ENCODE measurements around the gene L2HGDH.
A peak's percentile ranks its signal among the peaks of the same experiment; 100 is the strongest.

L2HGDH gene

GRCh38 chr14:50312734-50313054 is 665 bp upstream of the L2HGDH start:
- Histone ChIP-seq H3K4me3 (ENCODE audit: low read depth, low read length) (peak overlapping the region; percentile 89), H3K9me3 (no peaks in the 10 kb centered on the region), H3K27me3 (no peaks in the 10 kb centered on the region), H3K4me1 (no peaks in the 10 kb centered on the region), H3K36me3 (no peaks in the 10 kb centered on the region)
- no peak for TF ChIP-seq CTCF (IDR thresholded peaks at IDR 0.05; ENCODE audit: low read depth, low read length)
- no peak for DNase-seq

GRCh38 chr14:50311337-50311971 is 575 bp downstream of the L2HGDH start:
- H3K4me3 ChIP-seq (ENCODE audit: low read depth, low read length): peak overlapping the region; percentile 89
- H3K4me1 ChIP-seq: no peaks in the 10 kb centered on the region
- H3K27me3 ChIP-seq: no peaks in the 10 kb centered on the region
- H3K9me3 ChIP-seq: no peaks in the 10 kb centered on the region
- TF ChIP-seq CTCF (IDR thresholded peaks at IDR 0.05; ENCODE audit: low read depth, low read length): peak; percentile 53
- H3K36me3 ChIP-seq: no peaks in the 10 kb centered on the region
- no peak for DNase-seq

GRCh38 chr14:50310445-50310844 is 1.6 kb downstream of the L2HGDH start:
- H3K27me3 ChIP-seq: no peaks in the 10 kb centered on the region
- TF ChIP-seq CTCF (IDR thresholded peaks at IDR 0.05; ENCODE audit: low read depth, low read length): no peak
- H3K36me3 ChIP-seq: no peaks in the 10 kb centered on the region
- H3K4me3 ChIP-seq (ENCODE audit: low read depth, low read length): no peak overlapping the region
- no peak for DNase-seq
- H3K9me3 ChIP-seq: no peaks in the 10 kb centered on the region
- H3K4me1 ChIP-seq: no peaks in the 10 kb centered on the region

GRCh38 chr14:50308363-50308915 is 3.6 kb downstream of the L2HGDH start:
- Histone ChIP-seq H3K4me3 (ENCODE audit: low read depth, low read length) (no peak overlapping the region), H3K27me3 (no peaks in the 10 kb centered on the region), H3K36me3 (no peaks in the 10 kb centered on the region), H3K9me3 (no peaks in the 10 kb centered on the region), H3K4me1 (no peaks in the 10 kb centered on the region)
- TF ChIP-seq CTCF (IDR thresholded peaks at IDR 0.05; ENCODE audit: low read depth, low read length): no peak
- no peak for DNase-seq

- Histone ChIP-seq H3K4me1 (no peaks in the 10 kb centered on the region), H3K9me3 (no peaks in the 10 kb centered on the region), H3K27me3 (no peaks in the 10 kb centered on the region), H3K4me3 (ENCODE audit: low read depth, low read length) (no peak overlapping the region), H3K36me3 (peaks cover 8% of the 10 kb centered on the region)
- DNase-seq: peak; percentile 26
- TF ChIP-seq CTCF (IDR thresholded peaks at IDR 0.05; ENCODE audit: low read depth, low read length): no peak
Measured at GRCh38 chr14:50303744-50304471, 8.1 kb downstream of the L2HGDH start.

GRCh38 chr14:50301914-50302313 is 10.1 kb downstream of the L2HGDH start:
- peaks cover 8% of the 10 kb centered on the region for H3K36me3 ChIP-seq
- H3K9me3 ChIP-seq: no peaks in the 10 kb centered on the region
- H3K27me3 ChIP-seq: no peaks in the 10 kb centered on the region
- H3K4me3 ChIP-seq (ENCODE audit: low read depth, low read length): no peak overlapping the region
- no peaks in the 10 kb centered on the region for H3K4me1 ChIP-seq
- no peak for DNase-seq
- TF ChIP-seq CTCF (IDR thresholded peaks at IDR 0.05; ENCODE audit: low read depth, low read length): no peak
